ENCODE measurements around the gene ATP11A.
A peak's percentile ranks its signal among the peaks of the same experiment; 100 is the strongest.

The ATP11A gene

GRCh38 chr13:112810608-112811007 lies 120.8 kb downstream of the ATP11A start:
- H3K36me3 ChIP-seq (replicated peaks), result no peaks in the 10 kb centered on the region
- TF ChIP-seq CTCF (IDR thresholded peaks at IDR 0.05; ENCODE audit: low read depth, low read length, missing control alignments), result no peak

GRCh38 chr13:112812306-112813055 lies 122.6 kb downstream of the ATP11A start:
- H3K27ac ChIP-seq, result no peak overlapping the region
- no peak for TF ChIP-seq CTCF (IDR thresholded peaks at IDR 0.05; ENCODE audit: low read depth, low read length, missing control alignments)
- DNase-seq, result no peak
- H3K36me3 ChIP-seq (replicated peaks), result no peaks in the 10 kb centered on the region
- no peak overlapping the region for H3K4me3 ChIP-seq (ENCODE audit: low read depth, low read length)
- in situ Hi-C loops (cut with HindIII; ENCODE audit: low pct_ligation_motif_present, low sequenced_read_pairs), result no loop called here
- no peaks in the 10 kb centered on the region for H3K27me3 ChIP-seq (replicated peaks)

More at GRCh38 chr13:112810608-112811007, 120.8 kb downstream of the ATP11A start:
- no peaks in the 10 kb centered on the region for H3K27me3 ChIP-seq (replicated peaks)
- in situ Hi-C loops (cut with HindIII; ENCODE audit: low pct_ligation_motif_present, low sequenced_read_pairs), result no loop called here
- no peak overlapping the region for H3K27ac ChIP-seq
- DNase-seq, result no peak
- H3K4me3 ChIP-seq (ENCODE audit: low read depth, low read length), result no peak overlapping the region

- Histone ChIP-seq H3K27ac (no peak overlapping the region), H3K36me3 (replicated peaks) (no peaks in the 10 kb centered on the region), H3K4me3 (ENCODE audit: low read depth, low read length) (no peak overlapping the region), H3K27me3 (replicated peaks) (no peaks in the 10 kb centered on the region)
- DNase-seq, result no peak
- no peak for TF ChIP-seq CTCF (IDR thresholded peaks at IDR 0.05; ENCODE audit: low read depth, low read length, missing control alignments)
- in situ Hi-C loops (cut with HindIII; ENCODE audit: low pct_ligation_motif_present, low sequenced_read_pairs), result no loop called here
Measured at GRCh38 chr13:112813552-112813951, 123.7 kb downstream of the ATP11A start.

GRCh38 chr13:112814905-112815585 lies 125.2 kb downstream of the ATP11A start:
- no peak for TF ChIP-seq CTCF (IDR thresholded peaks at IDR 0.05; ENCODE audit: low read depth, low read length, missing control alignments)
- peak; percentile 12 for DNase-seq
- H3K27ac ChIP-seq, result no peak overlapping the region
- in situ Hi-C loops (cut with HindIII; ENCODE audit: low pct_ligation_motif_present, low sequenced_read_pairs), result no loop called here
- H3K36me3 ChIP-seq (replicated peaks), result no peaks in the 10 kb centered on the region
- no peak overlapping the region for H3K4me3 ChIP-seq (ENCODE audit: low read depth, low read length)
- H3K27me3 ChIP-seq (replicated peaks), result no peaks in the 10 kb centered on the region

- DNase-seq, result no peak
- no peak for TF ChIP-seq CTCF (IDR thresholded peaks at IDR 0.05; ENCODE audit: low read depth, low read length, missing control alignments)
- in situ Hi-C loops (cut with HindIII; ENCODE audit: low pct_ligation_motif_present, low sequenced_read_pairs), result no loop called here
- Histone ChIP-seq H3K36me3 (replicated peaks) (no peaks in the 10 kb centered on the region), H3K27ac (no peak overlapping the region), H3K4me3 (ENCODE audit: low read depth, low read length) (no peak overlapping the region), H3K27me3 (replicated peaks) (no peaks in the 10 kb centered on the region)
Measured at GRCh38 chr13:112815871-112816270, 126.0 kb downstream of the ATP11A start.

Measured in brain microvascular endothelial cell (primary cell).